SK-N-SH treated with all-trans-retinoic acid at 6 μM for 48 hours (cell line): ENCODE data around the gene RGL2.

ENCODE experiments used
- ARNTL ChIP-seq: fragments of 450-650 bp; formaldehyde crosslinking; IDR thresholded peaks from 2 replicates; pipeline ENCODE4 v1.5.0; 2020; ENCODE audit warnings: low read depth, mild to moderate bottlenecking, moderate library complexity, borderline replicate concordance
- BACH2 ChIP-seq: fragments of 250-450 bp; sonication (Bioruptor Pico); IDR thresholded peaks from 2 replicates; pipeline ENCODE4 v1.9.0; 2021; ENCODE audit warnings: mild to moderate bottlenecking, borderline replicate concordance
- GLIS3 ChIP-seq: fragments of 250-450 bp; sonication (Bioruptor Pico); IDR thresholded peaks from 2 replicates; pipeline ENCODE4 v1.5.0; 2020; ENCODE audit warnings: mild to moderate bottlenecking, moderate library complexity
- ISL1 ChIP-seq: fragments of 250-450 bp; sonication (Bioruptor Pico); IDR thresholded peaks from 2 replicates; pipeline ENCODE4 v2.1.2; 2022; ENCODE audit warnings: mild to moderate bottlenecking, moderate library complexity
- RARB ChIP-seq: fragments of 250-450 bp; sonication (Bioruptor Pico); IDR thresholded peaks from 2 replicates; pipeline ENCODE4 v1.8.0; 2021; ENCODE audit warnings: mild to moderate bottlenecking, moderate library complexity
- SNAI2 ChIP-seq: fragments of 250-450 bp; sonication (Bioruptor Pico); IDR thresholded peaks from 2 replicates; pipeline ENCODE4 v1.5.0; 2020; ENCODE audit warnings: mild to moderate bottlenecking, moderate library complexity
- TCF4 ChIP-seq: fragments of 250-450 bp; sonication (Bioruptor Pico); IDR thresholded peaks from 2 replicates; pipeline ENCODE4 v1.8.0; 2021; ENCODE audit warnings: mild to moderate bottlenecking, moderate library complexity, borderline replicate concordance
- TOX ChIP-seq: fragments of 250-450 bp; sonication (Bioruptor Pico); IDR thresholded peaks from 2 replicates; pipeline ENCODE4 v1.8.0; 2021; ENCODE audit warnings: mild to moderate bottlenecking, moderate library complexity, borderline replicate concordance
- ZFP3 ChIP-seq: fragments of 250-450 bp; sonication (Bioruptor Pico); IDR thresholded peaks from 2 replicates; pipeline ENCODE4 v1.5.0; 2020; ENCODE audit warnings: mild to moderate bottlenecking, moderate library complexity
- ZNF8 ChIP-seq: fragments of 450-650 bp; formaldehyde crosslinking; IDR thresholded peaks from 2 replicates; pipeline ENCODE4 v1.5.0; 2020; ENCODE audit warnings: mild to moderate bottlenecking, moderate library complexity
- TF ChIP-seq, protein P1 (sequence below): fragments of 250-450 bp; sonication (Bioruptor Pico); IDR thresholded peaks from 2 replicates; pipeline ENCODE4 v1.5.0; 2020; ENCODE audit warnings: mild to moderate bottlenecking, moderate library complexity

- no peak for TF ChIP-seq ZFP3 (CRISPR knock-in tag)
- TF ChIP-seq BACH2 (CRISPR knock-in tag): no peak
- TF ChIP-seq GLIS3 (CRISPR knock-in tag): no peak
- no peak for TF ChIP-seq TOX (CRISPR knock-in tag)
- TF ChIP-seq SNAI2: no peak
- no peak for TF ChIP-seq ARNTL
- no peak for TF ChIP-seq RARB
- TF ChIP-seq, protein P1, sequence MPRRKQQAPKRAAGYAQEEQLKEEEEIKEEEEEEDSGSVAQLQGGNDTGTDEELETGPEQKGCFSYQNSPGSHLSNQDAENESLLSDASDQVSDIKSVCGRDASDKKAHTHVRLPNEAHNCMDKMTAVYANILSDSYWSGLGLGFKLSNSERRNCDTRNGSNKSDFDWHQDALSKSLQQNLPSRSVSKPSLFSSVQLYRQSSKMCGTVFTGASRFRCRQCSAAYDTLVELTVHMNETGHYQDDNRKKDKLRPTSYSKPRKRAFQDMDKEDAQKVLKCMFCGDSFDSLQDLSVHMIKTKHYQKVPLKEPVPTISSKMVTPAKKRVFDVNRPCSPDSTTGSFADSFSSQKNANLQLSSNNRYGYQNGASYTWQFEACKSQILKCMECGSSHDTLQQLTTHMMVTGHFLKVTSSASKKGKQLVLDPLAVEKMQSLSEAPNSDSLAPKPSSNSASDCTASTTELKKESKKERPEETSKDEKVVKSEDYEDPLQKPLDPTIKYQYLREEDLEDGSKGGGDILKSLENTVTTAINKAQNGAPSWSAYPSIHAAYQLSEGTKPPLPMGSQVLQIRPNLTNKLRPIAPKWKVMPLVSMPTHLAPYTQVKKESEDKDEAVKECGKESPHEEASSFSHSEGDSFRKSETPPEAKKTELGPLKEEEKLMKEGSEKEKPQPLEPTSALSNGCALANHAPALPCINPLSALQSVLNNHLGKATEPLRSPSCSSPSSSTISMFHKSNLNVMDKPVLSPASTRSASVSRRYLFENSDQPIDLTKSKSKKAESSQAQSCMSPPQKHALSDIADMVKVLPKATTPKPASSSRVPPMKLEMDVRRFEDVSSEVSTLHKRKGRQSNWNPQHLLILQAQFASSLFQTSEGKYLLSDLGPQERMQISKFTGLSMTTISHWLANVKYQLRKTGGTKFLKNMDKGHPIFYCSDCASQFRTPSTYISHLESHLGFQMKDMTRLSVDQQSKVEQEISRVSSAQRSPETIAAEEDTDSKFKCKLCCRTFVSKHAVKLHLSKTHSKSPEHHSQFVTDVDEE (CRISPR knock-in tag): no peak
- no peak for TF ChIP-seq ZNF8 (CRISPR knock-in tag)
- no peak for TF ChIP-seq ISL1
- TF ChIP-seq TCF4: no peak
These were observed 18.6 kb upstream of the RGL2 start for GRCh38 chr6:33317419-33317668.
